Measurements from ENCODE around the gene PER2. TPM values are rescaled to one million over a fixed set of nuclear protein-coding genes. Genes with fewer than 3 reads are reported as not detected.
A peak's percentile ranks its signal among the peaks of the same experiment; 100 is the strongest.

The PER2 gene
- total and polyA plus RNA-seq, 10 of the 15 experiments (the other 5 are each of a cell fraction or from before 2014, with no cell fraction given) = 1.5 to 15.1 (median 4.6) TPM

GRCh38 chr2:238231809-238232208, 56.6 kb downstream of the PER2 start:
- in situ Hi-C loops (cut with MboI) (no loop called here), intact Hi-C loops (cut with micrococcal nuclease; ENCODE audit: unreplicated experiment) (no loop called here)
- 66% methylated on average over 21 of the region's 21 CpGs for whole genome bisulfite sequencing (ENCODE audit: insufficient coverage, insufficient replicate concordance, low lambda C conversion rate, missing lambda C conversion rate)
- DNase-seq (ENCODE audit: low read depth, low spot score) (no peak), ATAC-seq (no peak), FAIRE-seq (no peak)
- Histone ChIP-seq H3K4me2 (ENCODE audit: control insufficient read depth, insufficient read depth) (no peak overlapping the region), H3K4me1 (ENCODE audit: control insufficient read depth, insufficient read depth, low read length) (no peaks in the 10 kb centered on the region; the same call in 1 of the 2 replicates), H3K79me2 (ENCODE audit: control insufficient read depth, insufficient read depth, low read length) (no peaks in the 10 kb centered on the region), H3K36me3 (ENCODE audit: control insufficient read depth in 2 of 2, insufficient read depth in 2 of 2, low read length in 1 of 2) (no peaks in the 10 kb centered on the region), H3K9ac (ENCODE audit: control insufficient read depth, insufficient read depth, low read length) (no peak overlapping the region), H3K27ac (ENCODE audit: control insufficient read depth, insufficient read depth) (no peak overlapping the region), H2AFZ (ENCODE audit: control insufficient read depth, low read depth, low read length) (no peak overlapping the region), H3K9me3 (replicated peaks; ENCODE audit: control insufficient read depth, insufficient read depth, low read length) (no peaks in the 10 kb centered on the region; the same call in 2 of the 3 replicates), H4K20me1 (ENCODE audit: control insufficient read depth, insufficient read depth) (no peaks in the 10 kb centered on the region), H3K4me3 (no peak overlapping the region), H3K27me3 (replicated peaks in 1 of 2; ENCODE audit: control insufficient read depth in 2 of 2, insufficient read depth in 2 of 2, low read length in 1 of 2) (peaks cover 2 to 11% of the 10 kb centered on the region in 2 experiments)
- ChIA-PET POLR2A (no interaction called here), CTCF (no interaction called here), SMC1A (ENCODE audit: uncharacterized antibody, unreplicated experiment) (no interaction called here), RAD21 (ENCODE audit: unreplicated experiment) (no interaction called here)
- TF ChIP-seq SKIL (IDR thresholded peaks at IDR 0.05; ENCODE audit: low read depth, poor library complexity, severe bottlenecking) = no peak
- no peak for TF ChIP-seq MXI1 (IDR thresholded peaks at IDR 0.05; ENCODE audit: low read depth, low read length)
- BruUV-seq (replicated peaks) = no TSS peak

GRCh38 chr2:238231251-238231793, 57.1 kb downstream of the PER2 start:
- Histone ChIP-seq H3K4me2 (ENCODE audit: control insufficient read depth, insufficient read depth) (peak overlapping the region; percentile 48; the same call in 1 of the 2 replicates), H3K79me2 (ENCODE audit: control insufficient read depth, insufficient read depth, low read length) (no peaks in the 10 kb centered on the region), H3K36me3 (ENCODE audit: control insufficient read depth in 2 of 2, insufficient read depth in 2 of 2, low read length in 1 of 2) (no peaks in the 10 kb centered on the region), H3K27ac (ENCODE audit: control insufficient read depth, insufficient read depth) (no peak overlapping the region), H3K4me1 (ENCODE audit: control insufficient read depth, insufficient read depth, low read length) (no peaks in the 10 kb centered on the region; the same call in 1 of the 2 replicates), H3K4me3 (no peak overlapping the region; the same call in 1 of the 2 replicates), H3K9me3 (replicated peaks; ENCODE audit: control insufficient read depth, insufficient read depth, low read length) (no peaks in the 10 kb centered on the region; the same call in 2 of the 3 replicates), H4K20me1 (ENCODE audit: control insufficient read depth, insufficient read depth) (no peaks in the 10 kb centered on the region), H2AFZ (ENCODE audit: control insufficient read depth, low read depth, low read length) (peak overlapping the region; percentile 65), H3K9ac (ENCODE audit: control insufficient read depth, insufficient read depth, low read length) (no peak overlapping the region), H3K27me3 (replicated peaks in 1 of 2; ENCODE audit: control insufficient read depth in 2 of 2, insufficient read depth in 2 of 2, low read length in 1 of 2) (peaks cover 2 to 11% of the 10 kb centered on the region in 2 experiments)
- FAIRE-seq (no peak), DNase-seq (ENCODE audit: low read depth, low spot score) (no peak), ATAC-seq (peak; percentile 21; the same call in 1 of the 3 replicates)
- SMC1A ChIA-PET (ENCODE audit: uncharacterized antibody, unreplicated experiment) = no interaction called here
- no peak for TF ChIP-seq SMAD5 (IDR thresholded peaks at IDR 0.05; ENCODE audit: low read depth)
- TF ChIP-seq SIX5 (IDR thresholded peaks at IDR 0.05; ENCODE audit: low read depth, low read length, severe bottlenecking) = peak; percentile 65
- TF ChIP-seq HCFC1 (IDR thresholded peaks at IDR 0.05; ENCODE audit: low read length) = peak; percentile 67
- CTCF ChIA-PET = no interaction called here
- RAD21 ChIA-PET (ENCODE audit: unreplicated experiment) = no interaction called here
- BruUV-seq (replicated peaks) = no TSS peak
- intact Hi-C loops (cut with micrococcal nuclease; ENCODE audit: unreplicated experiment) = no loop called here
- POLR2A ChIA-PET = no interaction called here
- in situ Hi-C loops (cut with MboI) = no loop called here
- 19% methylated on average over 45 of the region's 46 CpGs for WGBS (ENCODE audit: insufficient coverage, insufficient replicate concordance, low lambda C conversion rate, missing lambda C conversion rate)

Data from GM12878 (cell line).